PC-3 (cell line): ENCODE results near the gene AIFM3.

ENCODE experiments used
- CTCF ChIP-seq: fragments of 300-600 bp; sonication (generic); conservative IDR thresholded peaks from 2 replicates; pipeline ENCODE4 v1.5.1; 2017; ENCODE audit warnings: antibody characterized with exemption, low read depth, mild to moderate bottlenecking, low read length
- EZH2 ChIP-seq: fragments of 300-600 bp; sonication (generic); IDR thresholded peaks from one replicate; pipeline ENCODE4 v1.6.1; 2017; ENCODE audit warnings: antibody characterized with exemption, mild to moderate bottlenecking, low read length; ENCODE audit not compliant: unreplicated experiment
- EZH2phosphoT487 ChIP-seq: fragments of 300-600 bp; sonication (generic); IDR thresholded peaks from 2 replicates; pipeline ENCODE4 v1.6.1; 2018; ENCODE audit warnings: mild to moderate bottlenecking, antibody characterized with exemption, low read length, borderline replicate concordance

GRCh38 chr22:20931126-20931654, 35.9 kb upstream of the AIFM3 start:
- no peak for TF ChIP-seq CTCF
- TF ChIP-seq EZH2: no peak
- TF ChIP-seq EZH2phosphoT487: no peak
